ENCODE data around the gene KCNH2. TPM values are rescaled to one million over a fixed set of nuclear protein-coding genes. Genes with fewer than 3 reads are reported as not detected.

Gene KCNH2, protein sequence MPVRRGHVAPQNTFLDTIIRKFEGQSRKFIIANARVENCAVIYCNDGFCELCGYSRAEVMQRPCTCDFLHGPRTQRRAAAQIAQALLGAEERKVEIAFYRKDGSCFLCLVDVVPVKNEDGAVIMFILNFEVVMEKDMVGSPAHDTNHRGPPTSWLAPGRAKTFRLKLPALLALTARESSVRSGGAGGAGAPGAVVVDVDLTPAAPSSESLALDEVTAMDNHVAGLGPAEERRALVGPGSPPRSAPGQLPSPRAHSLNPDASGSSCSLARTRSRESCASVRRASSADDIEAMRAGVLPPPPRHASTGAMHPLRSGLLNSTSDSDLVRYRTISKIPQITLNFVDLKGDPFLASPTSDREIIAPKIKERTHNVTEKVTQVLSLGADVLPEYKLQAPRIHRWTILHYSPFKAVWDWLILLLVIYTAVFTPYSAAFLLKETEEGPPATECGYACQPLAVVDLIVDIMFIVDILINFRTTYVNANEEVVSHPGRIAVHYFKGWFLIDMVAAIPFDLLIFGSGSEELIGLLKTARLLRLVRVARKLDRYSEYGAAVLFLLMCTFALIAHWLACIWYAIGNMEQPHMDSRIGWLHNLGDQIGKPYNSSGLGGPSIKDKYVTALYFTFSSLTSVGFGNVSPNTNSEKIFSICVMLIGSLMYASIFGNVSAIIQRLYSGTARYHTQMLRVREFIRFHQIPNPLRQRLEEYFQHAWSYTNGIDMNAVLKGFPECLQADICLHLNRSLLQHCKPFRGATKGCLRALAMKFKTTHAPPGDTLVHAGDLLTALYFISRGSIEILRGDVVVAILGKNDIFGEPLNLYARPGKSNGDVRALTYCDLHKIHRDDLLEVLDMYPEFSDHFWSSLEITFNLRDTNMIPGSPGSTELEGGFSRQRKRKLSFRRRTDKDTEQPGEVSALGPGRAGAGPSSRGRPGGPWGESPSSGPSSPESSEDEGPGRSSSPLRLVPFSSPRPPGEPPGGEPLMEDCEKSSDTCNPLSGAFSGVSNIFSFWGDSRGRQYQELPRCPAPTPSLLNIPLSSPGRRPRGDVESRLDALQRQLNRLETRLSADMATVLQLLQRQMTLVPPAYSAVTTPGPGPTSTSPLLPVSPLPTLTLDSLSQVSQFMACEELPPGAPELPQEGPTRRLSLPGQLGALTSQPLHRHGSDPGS
- 2.2 and 6.4 TPM in 2 replicates for polyA plus RNA-seq (2012; rRNA removed)
- 2.8 and 8.3 TPM in 2 replicates for polyA plus RNA-seq (2012; cell fraction: cytosol; rRNA removed)
- polyA plus RNA-seq (2012; cell fraction: nucleus; rRNA removed), result 4.1 and 6.1 TPM in 2 replicates

DNA sequence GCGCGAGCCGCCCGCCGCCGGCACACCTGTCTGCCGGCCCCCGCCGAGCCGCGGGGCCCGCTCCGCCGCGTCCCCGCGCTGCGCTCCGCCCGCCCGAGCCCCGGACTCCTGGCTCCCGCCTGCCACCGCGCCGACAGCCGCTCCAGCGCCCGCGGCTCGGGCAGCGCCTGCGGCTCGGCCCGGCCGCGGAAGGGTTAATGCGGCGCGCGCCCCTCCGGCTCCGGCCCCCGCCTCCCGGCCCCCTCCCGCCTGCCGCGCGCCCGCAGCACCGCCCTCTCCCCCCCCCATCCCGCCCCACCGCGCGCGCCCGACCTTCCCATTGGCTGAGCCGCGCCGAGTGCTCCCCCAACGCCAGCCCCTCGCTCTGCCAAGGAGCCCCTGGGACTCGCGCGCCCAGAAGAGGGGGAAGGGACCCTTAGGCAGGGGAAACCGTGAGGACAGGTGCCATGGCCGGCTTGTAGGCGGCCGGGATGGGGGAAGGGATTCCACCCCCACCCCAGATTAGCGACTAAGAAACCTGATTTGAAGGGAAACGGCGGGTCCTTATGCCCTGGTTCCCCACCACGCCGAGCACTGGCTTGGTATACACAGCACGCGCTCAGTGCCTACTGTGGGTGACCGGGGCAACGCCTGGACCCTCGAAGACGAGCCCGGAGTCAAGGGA, at the start of gene KCNH2:
Gene KCNH2, minus strand, starts transcription at position 196 of the 664 bp plus-strand sequence. CDS start 408 bp downstream, outside the sequence.
- H3K4me3 ChIP-seq (ENCODE audit: low read depth in 2 of 2, low read length in 1 of 2), result peak within 1 kb of the TSS; percentile 50 to 57; a peak in 3 of 4 replicates
- peak within 1 kb of the TSS; percentile 78 for H3K4me2 ChIP-seq
- ChIA-PET CTCF (interaction anchor here (0.7 to 27.1 kb wide), 15 partner anchors 5 to 199 kb away, joined by 3 to 761 read pairs (median 21); partner anchors contain the start of genes KCNH2 and NOS3), POLR2A (interaction anchor here (0.6 to 2.9 kb wide), 12 partner anchors 8 to 191 kb away, joined by 3 to 41 read pairs (median 5); partner anchors contain the start of gene ABCB8)
- H3K79me2 ChIP-seq (ENCODE audit: insufficient read depth), result no peaks in the 10 kb centered on the region
- no peak within 1 kb of the TSS for H3K9ac ChIP-seq
- WGBS (ENCODE audit: low lambda C conversion rate), result 4% methylated on average over 20 of the region's 81 CpGs
- no peaks in the 10 kb centered on the region for H4K20me1 ChIP-seq (ENCODE audit: insufficient read depth)
- peaks cover 0 to 67% of the 10 kb centered on the region in 2 experiments; a peak in 2 of 4 replicates for H3K4me1 ChIP-seq (ENCODE audit: control insufficient read depth in 1 of 2, insufficient read depth in 2 of 2, low read depth in 1 of 2, low read length in 1 of 2)
- no peaks in the 10 kb centered on the region for H3K9me2 ChIP-seq
- H3K27me3 ChIP-seq (ENCODE audit: insufficient read depth), result peaks cover 61% of the 10 kb centered on the region
- no peaks in the 10 kb centered on the region for H3K36me3 ChIP-seq (replicated peaks in 1 of 2; ENCODE audit: control insufficient read depth in 1 of 2, insufficient read depth in 2 of 2, low read length in 1 of 2)
- peak; percentile 99 for DNase-seq
- no peaks in the 10 kb centered on the region for H3K9me3 ChIP-seq
- H2AFZ ChIP-seq (ENCODE audit: low read depth), result no peak within 1 kb of the TSS
- H3K27ac ChIP-seq (ENCODE audit: low read depth in 2 of 2, low read length in 1 of 2), result peak within 1 kb of the TSS in 1 of 2 experiments; percentile 100; a peak in 2 of 4 replicates
- H3F3A ChIP-seq (replicated peaks; ENCODE audit: insufficient read depth), result peaks cover 5% of the 10 kb centered on the region
- TF ChIP-seq, protein P1, sequence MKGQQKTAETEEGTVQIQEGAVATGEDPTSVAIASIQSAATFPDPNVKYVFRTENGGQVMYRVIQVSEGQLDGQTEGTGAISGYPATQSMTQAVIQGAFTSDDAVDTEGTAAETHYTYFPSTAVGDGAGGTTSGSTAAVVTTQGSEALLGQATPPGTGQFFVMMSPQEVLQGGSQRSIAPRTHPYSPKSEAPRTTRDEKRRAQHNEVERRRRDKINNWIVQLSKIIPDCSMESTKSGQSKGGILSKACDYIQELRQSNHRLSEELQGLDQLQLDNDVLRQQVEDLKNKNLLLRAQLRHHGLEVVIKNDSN (IDR thresholded peaks at IDR 0.05; ENCODE audit: borderline replicate concordance, low read depth), result no peak
- TF ChIP-seq RAD21 (IDR thresholded peaks at IDR 0.05; ENCODE audit: low read length) (no peak), NFIC (IDR thresholded peaks at IDR 0.05; ENCODE audit: borderline replicate concordance) (no peak), GABPA (IDR thresholded peaks at IDR 0.05; ENCODE audit: low read depth) (no peak), TAF1 (IDR thresholded peaks at IDR 0.05; ENCODE audit: borderline replicate concordance, low read depth, low read length) (no peak), FOSL2 (IDR thresholded peaks at IDR 0.05; ENCODE audit: borderline replicate concordance, low read depth) (no peak), YY1 (IDR thresholded peaks at IDR 0.05; ENCODE audit: low read depth) (no peak), MXI1 (IDR thresholded peaks at IDR 0.05; ENCODE audit: low read depth, low read length) (peak; percentile 27; the same call in 1 of the 2 replicates), EP300 (IDR thresholded peaks at IDR 0.05; ENCODE audit: borderline replicate concordance in 1 of 2, low read depth in 1 of 2, low read length in 1 of 2) (no peak), CHD2 (IDR thresholded peaks at IDR 0.05; ENCODE audit: low read length, partially characterized antibody) (peak; percentile 86), RCOR1 (IDR thresholded peaks at IDR 0.05; ENCODE audit: low read length) (no peak), TCF12 (IDR thresholded peaks at IDR 0.05) (no peak), GATA2 (CRISPR knock-in tag; IDR thresholded peaks at IDR 0.05) (no peak), SIN3A (IDR thresholded peaks at IDR 0.05; ENCODE audit: borderline replicate concordance, low read depth, low read length) (no peak), FOXJ3 (CRISPR knock-in tag; IDR thresholded peaks at IDR 0.05) (0 out of 2 replicates have a peak, but pooled peaks have one; percentile 52)
- TF ChIP-seq, protein P2, sequence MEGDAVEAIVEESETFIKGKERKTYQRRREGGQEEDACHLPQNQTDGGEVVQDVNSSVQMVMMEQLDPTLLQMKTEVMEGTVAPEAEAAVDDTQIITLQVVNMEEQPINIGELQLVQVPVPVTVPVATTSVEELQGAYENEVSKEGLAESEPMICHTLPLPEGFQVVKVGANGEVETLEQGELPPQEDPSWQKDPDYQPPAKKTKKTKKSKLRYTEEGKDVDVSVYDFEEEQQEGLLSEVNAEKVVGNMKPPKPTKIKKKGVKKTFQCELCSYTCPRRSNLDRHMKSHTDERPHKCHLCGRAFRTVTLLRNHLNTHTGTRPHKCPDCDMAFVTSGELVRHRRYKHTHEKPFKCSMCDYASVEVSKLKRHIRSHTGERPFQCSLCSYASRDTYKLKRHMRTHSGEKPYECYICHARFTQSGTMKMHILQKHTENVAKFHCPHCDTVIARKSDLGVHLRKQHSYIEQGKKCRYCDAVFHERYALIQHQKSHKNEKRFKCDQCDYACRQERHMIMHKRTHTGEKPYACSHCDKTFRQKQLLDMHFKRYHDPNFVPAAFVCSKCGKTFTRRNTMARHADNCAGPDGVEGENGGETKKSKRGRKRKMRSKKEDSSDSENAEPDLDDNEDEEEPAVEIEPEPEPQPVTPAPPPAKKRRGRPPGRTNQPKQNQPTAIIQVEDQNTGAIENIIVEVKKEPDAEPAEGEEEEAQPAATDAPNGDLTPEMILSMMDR (IDR thresholded peaks at IDR 0.05), result no peak
- TF ChIP-seq, protein P3, sequence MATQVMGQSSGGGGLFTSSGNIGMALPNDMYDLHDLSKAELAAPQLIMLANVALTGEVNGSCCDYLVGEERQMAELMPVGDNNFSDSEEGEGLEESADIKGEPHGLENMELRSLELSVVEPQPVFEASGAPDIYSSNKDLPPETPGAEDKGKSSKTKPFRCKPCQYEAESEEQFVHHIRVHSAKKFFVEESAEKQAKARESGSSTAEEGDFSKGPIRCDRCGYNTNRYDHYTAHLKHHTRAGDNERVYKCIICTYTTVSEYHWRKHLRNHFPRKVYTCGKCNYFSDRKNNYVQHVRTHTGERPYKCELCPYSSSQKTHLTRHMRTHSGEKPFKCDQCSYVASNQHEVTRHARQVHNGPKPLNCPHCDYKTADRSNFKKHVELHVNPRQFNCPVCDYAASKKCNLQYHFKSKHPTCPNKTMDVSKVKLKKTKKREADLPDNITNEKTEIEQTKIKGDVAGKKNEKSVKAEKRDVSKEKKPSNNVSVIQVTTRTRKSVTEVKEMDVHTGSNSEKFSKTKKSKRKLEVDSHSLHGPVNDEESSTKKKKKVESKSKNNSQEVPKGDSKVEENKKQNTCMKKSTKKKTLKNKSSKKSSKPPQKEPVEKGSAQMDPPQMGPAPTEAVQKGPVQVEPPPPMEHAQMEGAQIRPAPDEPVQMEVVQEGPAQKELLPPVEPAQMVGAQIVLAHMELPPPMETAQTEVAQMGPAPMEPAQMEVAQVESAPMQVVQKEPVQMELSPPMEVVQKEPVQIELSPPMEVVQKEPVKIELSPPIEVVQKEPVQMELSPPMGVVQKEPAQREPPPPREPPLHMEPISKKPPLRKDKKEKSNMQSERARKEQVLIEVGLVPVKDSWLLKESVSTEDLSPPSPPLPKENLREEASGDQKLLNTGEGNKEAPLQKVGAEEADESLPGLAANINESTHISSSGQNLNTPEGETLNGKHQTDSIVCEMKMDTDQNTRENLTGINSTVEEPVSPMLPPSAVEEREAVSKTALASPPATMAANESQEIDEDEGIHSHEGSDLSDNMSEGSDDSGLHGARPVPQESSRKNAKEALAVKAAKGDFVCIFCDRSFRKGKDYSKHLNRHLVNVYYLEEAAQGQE (IDR thresholded peaks at IDR 0.05; ENCODE audit: low read depth, low read length), result no peak
- TF ChIP-seq, protein P4, sequence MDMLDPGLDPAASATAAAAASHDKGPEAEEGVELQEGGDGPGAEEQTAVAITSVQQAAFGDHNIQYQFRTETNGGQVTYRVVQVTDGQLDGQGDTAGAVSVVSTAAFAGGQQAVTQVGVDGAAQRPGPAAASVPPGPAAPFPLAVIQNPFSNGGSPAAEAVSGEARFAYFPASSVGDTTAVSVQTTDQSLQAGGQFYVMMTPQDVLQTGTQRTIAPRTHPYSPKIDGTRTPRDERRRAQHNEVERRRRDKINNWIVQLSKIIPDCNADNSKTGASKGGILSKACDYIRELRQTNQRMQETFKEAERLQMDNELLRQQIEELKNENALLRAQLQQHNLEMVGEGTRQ (IDR thresholded peaks at IDR 0.05; ENCODE audit: borderline replicate concordance, low read depth, low read length), result no peak
- TF ChIP-seq, protein P5, sequence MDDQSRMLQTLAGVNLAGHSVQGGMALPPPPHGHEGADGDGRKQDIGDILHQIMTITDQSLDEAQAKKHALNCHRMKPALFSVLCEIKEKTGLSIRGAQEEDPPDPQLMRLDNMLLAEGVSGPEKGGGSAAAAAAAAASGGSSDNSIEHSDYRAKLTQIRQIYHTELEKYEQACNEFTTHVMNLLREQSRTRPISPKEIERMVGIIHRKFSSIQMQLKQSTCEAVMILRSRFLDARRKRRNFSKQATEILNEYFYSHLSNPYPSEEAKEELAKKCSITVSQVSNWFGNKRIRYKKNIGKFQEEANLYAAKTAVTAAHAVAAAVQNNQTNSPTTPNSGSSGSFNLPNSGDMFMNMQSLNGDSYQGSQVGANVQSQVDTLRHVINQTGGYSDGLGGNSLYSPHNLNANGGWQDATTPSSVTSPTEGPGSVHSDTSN (IDR thresholded peaks at IDR 0.05), result no peak
